Measurements from ENCODE around the gene HOXA11. TPM values are rescaled to one million over a fixed set of nuclear protein-coding genes. Genes with fewer than 3 reads are reported as not detected.
A peak's percentile ranks its signal among the peaks of the same experiment; 100 is the strongest.

Gene HOXA11
- total RNA-seq, 1 donor from 2014 or later: not detected

DNA sequence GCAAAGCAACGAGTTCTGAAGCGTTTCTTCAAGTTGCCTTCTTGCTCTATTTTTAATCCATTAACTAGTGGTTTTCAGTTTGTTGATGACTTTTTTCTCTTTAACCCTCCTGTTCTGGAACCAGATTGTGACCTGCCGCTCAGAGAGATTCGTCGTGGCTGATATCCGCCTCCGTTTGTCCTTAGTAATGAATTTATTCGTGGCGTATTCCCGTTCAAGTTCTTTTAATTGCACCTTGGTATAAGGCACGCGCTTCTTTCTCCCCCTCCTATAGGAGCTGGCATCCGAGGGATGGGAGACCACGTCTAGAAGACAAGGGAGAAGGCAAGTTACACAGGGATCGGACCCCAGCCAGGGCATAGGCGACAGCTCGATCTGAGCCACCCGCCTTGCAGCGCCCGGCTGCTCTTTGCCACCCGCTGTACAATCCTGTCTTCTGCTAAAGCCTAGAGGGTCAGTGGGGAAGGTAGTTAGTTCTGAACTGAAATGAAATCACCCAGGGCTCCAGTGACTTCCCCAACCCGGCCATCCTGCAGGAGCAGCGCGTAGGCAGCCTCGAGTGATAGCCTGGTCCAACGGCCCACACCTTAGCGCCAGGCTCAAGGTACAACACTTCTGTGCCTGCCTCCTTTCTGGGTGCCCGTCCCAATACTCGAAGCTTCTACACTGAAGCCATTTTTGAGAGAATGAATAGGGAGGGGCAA, 13.3 kb upstream of the HOXA11 start:
- Mint-ChIP-seq H3K4me3 (ENCODE audit: unreplicated experiment) (no peak overlapping the region), H3K9me3 (ENCODE audit: low read depth) (no peaks in the 10 kb centered on the region), H3K36me3 (ENCODE audit: low read depth) (peaks cover 2% of the 10 kb centered on the region), H3K27me3 (ENCODE audit: low read depth) (peaks cover 80% of the 10 kb centered on the region), H3K27ac (ENCODE audit: unreplicated experiment) (no peak overlapping the region), H3K4me1 (ENCODE audit: low read depth) (peaks cover 14% of the 10 kb centered on the region)
- TF ChIP-seq, protein P1, sequence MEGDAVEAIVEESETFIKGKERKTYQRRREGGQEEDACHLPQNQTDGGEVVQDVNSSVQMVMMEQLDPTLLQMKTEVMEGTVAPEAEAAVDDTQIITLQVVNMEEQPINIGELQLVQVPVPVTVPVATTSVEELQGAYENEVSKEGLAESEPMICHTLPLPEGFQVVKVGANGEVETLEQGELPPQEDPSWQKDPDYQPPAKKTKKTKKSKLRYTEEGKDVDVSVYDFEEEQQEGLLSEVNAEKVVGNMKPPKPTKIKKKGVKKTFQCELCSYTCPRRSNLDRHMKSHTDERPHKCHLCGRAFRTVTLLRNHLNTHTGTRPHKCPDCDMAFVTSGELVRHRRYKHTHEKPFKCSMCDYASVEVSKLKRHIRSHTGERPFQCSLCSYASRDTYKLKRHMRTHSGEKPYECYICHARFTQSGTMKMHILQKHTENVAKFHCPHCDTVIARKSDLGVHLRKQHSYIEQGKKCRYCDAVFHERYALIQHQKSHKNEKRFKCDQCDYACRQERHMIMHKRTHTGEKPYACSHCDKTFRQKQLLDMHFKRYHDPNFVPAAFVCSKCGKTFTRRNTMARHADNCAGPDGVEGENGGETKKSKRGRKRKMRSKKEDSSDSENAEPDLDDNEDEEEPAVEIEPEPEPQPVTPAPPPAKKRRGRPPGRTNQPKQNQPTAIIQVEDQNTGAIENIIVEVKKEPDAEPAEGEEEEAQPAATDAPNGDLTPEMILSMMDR (IDR thresholded peaks at IDR 0.05): no peak
- DNase-seq (ENCODE audit: low spot score): no peak

DNA sequence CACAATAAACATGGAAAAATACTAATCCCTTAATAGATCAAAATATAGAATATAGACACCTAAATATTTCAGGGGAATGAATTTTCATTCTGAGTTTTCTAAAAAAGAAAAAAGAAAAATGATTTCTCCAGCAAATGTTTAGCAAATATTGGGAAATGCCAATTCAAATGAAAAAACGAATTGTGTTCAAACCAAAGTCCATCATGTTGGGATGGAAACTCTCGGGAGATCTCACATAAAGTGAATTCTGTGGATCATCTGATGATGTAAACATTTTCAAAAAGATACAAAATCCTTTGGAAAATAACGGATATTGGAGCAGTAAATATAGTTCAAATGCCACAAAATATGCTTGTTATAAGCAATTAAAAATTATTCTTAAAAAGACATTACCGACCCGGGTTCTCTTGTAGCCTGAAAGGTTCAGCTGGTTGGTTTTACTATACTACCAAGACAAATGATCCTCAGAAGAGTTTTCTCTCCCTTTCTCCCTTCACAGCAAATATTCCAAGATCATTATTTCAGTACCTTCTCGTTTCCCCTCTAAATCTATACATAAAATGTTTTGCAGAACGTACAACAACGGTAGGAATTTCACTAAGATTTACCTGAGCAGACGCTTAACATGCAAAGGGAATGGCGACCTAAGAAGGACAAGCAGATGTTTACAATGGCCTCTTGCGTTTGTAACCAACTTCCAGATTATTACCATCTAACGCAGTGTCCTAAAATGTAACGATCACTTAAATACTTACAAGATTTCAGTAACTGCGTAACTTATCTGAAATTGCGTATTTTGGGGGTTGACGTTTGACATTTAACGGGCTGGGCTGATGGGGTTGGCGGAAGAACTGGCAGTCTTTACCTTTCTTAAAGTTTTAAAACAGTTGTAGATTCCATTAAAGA, 12.4 kb upstream of the HOXA11 start:
- Mint-ChIP-seq H3K27ac (ENCODE audit: unreplicated experiment) (no peak overlapping the region), H3K27me3 (ENCODE audit: low read depth) (peaks cover 77% of the 10 kb centered on the region), H3K9me3 (ENCODE audit: low read depth) (no peaks in the 10 kb centered on the region), H3K4me3 (ENCODE audit: unreplicated experiment) (no peak overlapping the region), H3K36me3 (ENCODE audit: low read depth) (peaks cover 2% of the 10 kb centered on the region), H3K4me1 (ENCODE audit: low read depth) (peaks cover 17% of the 10 kb centered on the region)
- DNase-seq (ENCODE audit: low spot score): no peak
- TF ChIP-seq, protein P1 (IDR thresholded peaks at IDR 0.05): no peak

DNA sequence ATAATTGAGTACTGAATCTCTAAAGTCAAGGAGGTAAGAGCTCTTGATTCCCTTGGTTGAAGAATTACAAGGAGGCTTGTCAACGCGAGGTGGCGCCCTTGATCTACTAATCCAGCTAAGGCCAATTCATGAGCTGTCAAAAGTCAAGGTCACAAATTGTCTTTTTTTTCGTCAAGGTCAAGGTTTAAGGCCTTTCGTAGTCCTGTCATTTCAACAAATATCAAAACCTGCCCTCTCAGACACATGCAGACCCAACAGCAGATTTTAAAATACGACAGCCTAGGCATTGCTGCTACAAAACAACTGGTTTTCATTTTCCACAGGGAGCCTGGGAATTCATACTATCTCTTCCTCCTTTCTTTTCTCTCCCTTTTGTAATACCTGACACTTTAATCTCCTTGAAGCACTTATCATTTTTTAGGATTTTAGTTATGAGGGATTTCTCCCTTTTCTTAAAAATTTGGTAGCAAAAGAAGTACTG, 11.3 kb upstream of the HOXA11 start:
- H3K9me3 Mint-ChIP-seq (ENCODE audit: low read depth): no peaks in the 10 kb centered on the region
- peaks cover 20% of the 10 kb centered on the region for H3K4me1 Mint-ChIP-seq (ENCODE audit: low read depth)
- H3K27ac Mint-ChIP-seq (ENCODE audit: unreplicated experiment): no peak overlapping the region
- H3K27me3 Mint-ChIP-seq (ENCODE audit: low read depth): peaks cover 76% of the 10 kb centered on the region
- no peak overlapping the region for H3K4me3 Mint-ChIP-seq (ENCODE audit: unreplicated experiment)
- no peak for DNase-seq (ENCODE audit: low spot score)
- TF ChIP-seq, protein P1 (IDR thresholded peaks at IDR 0.05): peak; percentile 97
- peaks cover 2% of the 10 kb centered on the region for H3K36me3 Mint-ChIP-seq (ENCODE audit: low read depth)

DNA sequence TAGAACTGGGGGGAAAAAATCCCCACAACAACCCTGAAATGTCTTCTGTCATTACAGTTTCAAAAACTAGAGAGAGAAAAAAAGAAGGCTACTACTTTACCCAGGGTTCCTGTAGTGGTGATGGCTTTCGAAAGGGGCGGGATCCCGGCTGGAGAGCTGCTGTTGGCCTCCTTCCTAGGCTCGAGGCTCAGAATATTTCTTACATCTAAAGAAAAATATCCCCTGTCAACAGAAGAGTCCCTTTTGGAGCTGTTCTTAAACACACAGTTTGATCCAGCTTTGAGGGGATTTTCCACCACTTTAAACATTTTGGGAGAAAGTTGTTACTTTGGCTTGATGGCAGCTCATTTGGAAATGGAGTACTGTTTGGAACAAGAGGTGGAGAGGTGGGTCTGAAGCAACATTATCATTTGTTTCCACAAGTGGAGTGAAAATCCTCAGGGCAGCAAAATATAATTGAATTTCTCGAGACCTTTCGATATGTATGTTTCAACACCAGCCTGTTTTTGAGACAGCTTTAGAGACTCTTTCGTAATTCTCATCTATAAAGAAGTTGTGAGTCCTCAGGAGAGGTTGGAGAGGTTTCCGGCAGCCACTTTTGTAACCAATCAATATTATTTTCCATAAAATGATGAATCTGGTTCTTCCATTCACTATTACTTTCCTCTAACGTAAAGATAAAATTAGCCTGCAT, 9.8 kb upstream of the HOXA11 start:
- TF ChIP-seq, protein P1 (IDR thresholded peaks at IDR 0.05): no peak
- DNase-seq (ENCODE audit: low spot score): no peak
- Mint-ChIP-seq H3K4me1 (ENCODE audit: low read depth) (peaks cover 9% of the 10 kb centered on the region), H3K4me3 (ENCODE audit: unreplicated experiment) (no peak overlapping the region), H3K36me3 (ENCODE audit: low read depth) (peaks cover 4% of the 10 kb centered on the region), H3K27ac (ENCODE audit: unreplicated experiment) (no peak overlapping the region), H3K27me3 (ENCODE audit: low read depth) (peaks cover 77% of the 10 kb centered on the region), H3K9me3 (ENCODE audit: low read depth) (no peaks in the 10 kb centered on the region)

DNA sequence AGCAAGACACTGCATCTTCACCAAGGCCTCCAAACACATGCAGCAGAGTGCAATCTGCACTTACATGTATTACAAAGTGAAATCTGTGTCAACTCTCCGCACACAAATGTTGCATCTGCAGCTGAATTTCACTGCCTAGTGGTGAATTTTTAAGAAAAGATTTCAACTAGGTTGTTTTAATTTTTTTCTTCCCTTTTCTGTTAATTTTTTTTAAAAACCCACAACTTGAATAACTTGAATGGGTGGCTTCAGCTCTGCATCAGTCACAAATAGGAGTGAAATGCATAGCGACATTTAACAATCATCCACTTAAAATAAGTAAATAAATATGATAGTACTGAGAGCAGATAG, 8.9 kb upstream of the HOXA11 start:
- H3K27ac Mint-ChIP-seq (ENCODE audit: unreplicated experiment): no peak overlapping the region
- peaks cover 4% of the 10 kb centered on the region for H3K36me3 Mint-ChIP-seq (ENCODE audit: low read depth)
- peaks cover 11% of the 10 kb centered on the region for H3K4me1 Mint-ChIP-seq (ENCODE audit: low read depth)
- peaks cover 82% of the 10 kb centered on the region for H3K27me3 Mint-ChIP-seq (ENCODE audit: low read depth)
- DNase-seq (ENCODE audit: low spot score): no peak
- no peaks in the 10 kb centered on the region for H3K9me3 Mint-ChIP-seq (ENCODE audit: low read depth)
- no peak overlapping the region for H3K4me3 Mint-ChIP-seq (ENCODE audit: unreplicated experiment)
- TF ChIP-seq, protein P1 (IDR thresholded peaks at IDR 0.05): no peak

Data from chondrocyte (in vitro differentiated cells).